HG03439 (cell line): Measurements from ENCODE around the gene INO80C.
A peak's percentile ranks its signal among the peaks of the same experiment; 100 is the strongest.
"Not testable (repeated sequence)": the region's sequence is repeated elsewhere in the genome, so short reads cannot be mapped to it uniquely, and the experiment has no call there.

Experiments
- ATAC-seq: cut with Tn5 transposase; IDR thresholded peaks from one replicate; pipeline ENCODE4 v1.9.1; 2021; ENCODE audit warnings: mild to moderate bottlenecking, moderate library complexity; ENCODE audit not compliant: unreplicated experiment

The INO80C gene

DNA sequence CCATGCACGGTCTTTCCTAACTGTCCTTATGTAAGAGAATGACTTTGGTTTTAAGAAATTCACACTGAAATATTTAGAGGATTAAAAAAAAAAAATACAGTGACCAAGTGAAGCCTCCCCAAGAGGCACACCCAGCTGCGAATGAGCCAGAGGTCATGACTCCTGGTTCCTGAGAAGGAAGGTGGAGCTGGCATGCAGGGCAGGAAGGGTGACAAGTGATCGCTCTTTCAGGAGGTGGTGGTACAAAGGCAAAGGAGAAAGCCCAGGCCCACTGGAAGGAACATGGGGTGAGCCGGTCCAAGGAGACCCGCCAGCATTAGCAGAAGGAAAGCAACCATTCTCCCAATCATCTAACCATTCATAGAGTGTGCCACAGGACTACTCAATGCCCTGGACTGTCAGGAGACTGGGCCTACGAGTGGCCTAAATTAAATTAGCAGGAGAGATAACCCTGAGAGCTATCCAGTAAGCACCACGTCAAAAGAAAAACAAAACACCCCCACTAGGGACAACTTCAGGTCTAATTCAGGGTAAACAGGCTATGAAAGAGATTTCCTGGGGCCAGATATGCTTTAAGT is 7.8 kb downstream of the INO80C start:
- no peak for ATAC-seq

DNA sequence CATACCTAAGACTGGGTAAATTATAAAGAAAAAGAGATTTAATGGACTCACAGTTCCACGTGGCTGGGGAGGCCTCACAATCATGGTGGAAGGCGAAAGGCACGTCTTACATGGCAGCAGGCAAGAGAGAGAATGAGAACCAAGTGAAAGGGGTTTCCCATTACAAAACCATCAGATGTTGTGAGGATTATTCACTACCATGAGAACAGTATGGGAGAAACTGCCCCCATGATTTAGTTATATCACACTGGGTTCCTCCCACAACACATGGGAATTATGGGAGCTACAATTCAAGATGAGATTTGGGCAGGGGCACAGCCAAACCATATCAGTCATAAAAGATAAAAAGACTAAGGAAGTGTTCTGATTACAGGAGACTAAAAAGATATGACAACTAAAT is 8.5 kb downstream of the INO80C start:
- not testable (repeated sequence) for ATAC-seq

DNA sequence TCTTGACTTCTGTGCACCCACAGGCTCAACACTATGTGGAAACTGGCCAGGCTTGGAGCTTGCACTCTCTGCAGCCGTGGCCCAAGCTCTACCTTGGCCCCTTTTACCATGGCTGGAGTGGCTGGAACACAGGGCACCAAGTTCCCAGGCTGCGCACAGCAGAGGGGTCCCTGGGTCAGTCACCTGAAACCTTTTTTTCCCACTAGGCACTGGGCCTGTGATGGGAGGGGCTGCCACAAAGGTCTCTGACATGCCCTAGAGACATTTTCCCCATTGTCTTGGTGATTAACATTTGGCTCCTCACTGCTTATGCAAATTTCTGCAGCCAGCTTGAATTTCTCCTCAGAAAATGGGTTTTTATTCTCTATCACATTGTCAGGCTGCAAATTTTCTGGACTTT is 9.4 kb downstream of the INO80C start:
- not testable (repeated sequence) for ATAC-seq

DNA sequence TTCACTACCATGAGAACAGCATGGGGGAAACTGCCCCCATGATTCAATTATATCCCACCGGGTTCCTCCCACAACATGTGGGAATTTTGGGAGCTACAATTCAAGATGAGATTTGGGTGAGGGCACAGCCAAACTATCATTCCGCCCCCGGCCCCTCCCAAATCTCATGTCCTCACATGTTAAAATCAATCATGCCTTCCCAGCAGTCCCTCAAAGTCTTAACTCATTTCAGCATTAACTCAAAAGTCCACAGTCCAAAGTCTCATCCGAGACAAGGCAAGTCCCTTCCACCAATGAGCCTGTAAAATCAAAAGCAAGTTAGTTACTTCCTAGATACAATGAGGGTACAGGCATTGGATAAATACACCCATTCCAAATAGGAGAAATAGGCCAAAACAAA is 10.2 kb downstream of the INO80C start:
- ATAC-seq: not testable (repeated sequence)

DNA sequence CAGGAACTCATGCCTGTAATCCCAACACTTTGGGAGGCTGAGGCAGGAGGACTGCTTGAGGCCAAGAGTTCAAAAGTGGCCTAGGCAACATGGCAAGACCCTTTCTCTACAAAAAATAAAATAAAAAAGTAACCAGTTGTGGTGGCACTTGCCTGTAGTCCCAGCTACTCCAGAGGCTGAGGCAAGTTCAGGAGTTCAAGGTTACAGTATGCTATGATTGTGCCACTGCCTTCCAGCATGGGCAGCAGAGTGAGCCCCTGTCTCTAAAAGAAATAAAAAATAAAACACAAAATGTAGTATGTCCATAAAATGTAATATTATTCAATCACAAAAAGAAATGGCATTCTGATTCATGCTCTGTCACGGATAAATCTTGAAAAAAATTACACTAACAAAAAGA is 11.9 kb downstream of the INO80C start:
- ATAC-seq: no peak

DNA sequence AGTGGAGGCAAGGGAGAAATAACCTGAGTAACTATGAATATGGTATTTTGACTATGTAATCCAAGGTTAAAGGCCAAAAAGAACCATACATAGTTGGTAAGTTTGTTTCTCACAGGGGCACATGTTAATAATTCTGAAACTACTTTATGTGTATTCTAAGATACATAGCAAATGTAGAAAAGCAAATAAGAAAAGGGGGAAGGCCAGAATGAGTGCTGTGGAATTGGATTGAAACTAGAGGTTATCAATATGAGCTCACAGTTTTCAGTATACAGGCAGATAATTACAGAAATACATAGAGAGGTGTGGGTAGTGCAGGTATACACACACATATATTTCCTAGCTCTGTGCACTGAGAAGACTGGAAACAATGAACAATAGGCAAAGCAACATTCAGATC is 13.7 kb downstream of the INO80C start:
- ATAC-seq: peak; percentile 65

DNA sequence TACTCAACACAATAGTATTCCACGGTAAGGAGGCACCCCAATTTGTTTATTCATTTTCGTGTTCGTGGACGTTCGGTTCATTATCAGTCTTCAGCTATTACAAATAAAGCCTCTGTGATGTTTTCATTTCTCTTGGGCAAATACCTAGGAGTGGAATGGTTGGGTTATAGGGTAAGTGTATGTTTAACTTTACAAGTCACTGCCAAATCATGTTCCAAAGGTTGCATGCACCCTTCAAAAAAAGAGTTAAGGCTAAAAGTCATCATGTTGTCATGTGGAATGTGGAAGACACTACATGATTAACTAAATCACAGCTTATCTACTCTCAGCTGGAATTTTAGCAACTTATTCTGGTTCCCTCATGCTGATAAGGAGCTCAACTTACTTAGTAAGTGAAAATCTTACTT is 15.8 kb downstream of the INO80C start:
- no peak for ATAC-seq

DNA sequence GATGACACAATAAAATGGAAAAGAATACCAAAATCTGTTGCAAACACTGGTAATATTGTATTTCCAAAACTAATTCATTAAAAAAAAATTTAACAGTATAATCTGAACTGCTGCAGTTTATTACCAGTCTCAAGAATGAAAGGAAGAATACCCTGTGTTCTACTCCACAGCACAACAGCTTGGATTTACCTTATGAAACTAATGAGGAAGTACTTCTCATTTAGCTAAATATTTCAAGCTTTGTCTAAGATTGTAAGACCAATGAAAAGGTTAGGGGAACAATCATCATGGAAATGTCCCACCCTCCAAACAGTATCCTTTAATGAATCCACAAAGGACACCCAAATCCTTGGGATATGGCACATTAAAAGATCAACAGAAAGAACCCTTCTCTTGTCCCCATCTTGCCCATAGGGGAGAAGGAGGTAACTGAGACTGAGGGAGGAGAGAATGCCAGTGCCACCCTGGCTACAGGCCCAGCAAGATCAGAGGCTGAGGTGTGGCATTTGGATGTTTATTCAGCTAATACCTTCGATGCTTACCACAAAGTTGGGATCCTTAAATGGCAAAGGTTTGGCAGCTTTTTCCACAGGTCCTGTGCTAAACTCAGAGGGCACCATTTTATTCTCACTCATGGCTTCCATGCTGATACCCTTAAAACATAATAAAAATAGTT is 17.7 kb downstream of the INO80C start:
- no peak for ATAC-seq

DNA sequence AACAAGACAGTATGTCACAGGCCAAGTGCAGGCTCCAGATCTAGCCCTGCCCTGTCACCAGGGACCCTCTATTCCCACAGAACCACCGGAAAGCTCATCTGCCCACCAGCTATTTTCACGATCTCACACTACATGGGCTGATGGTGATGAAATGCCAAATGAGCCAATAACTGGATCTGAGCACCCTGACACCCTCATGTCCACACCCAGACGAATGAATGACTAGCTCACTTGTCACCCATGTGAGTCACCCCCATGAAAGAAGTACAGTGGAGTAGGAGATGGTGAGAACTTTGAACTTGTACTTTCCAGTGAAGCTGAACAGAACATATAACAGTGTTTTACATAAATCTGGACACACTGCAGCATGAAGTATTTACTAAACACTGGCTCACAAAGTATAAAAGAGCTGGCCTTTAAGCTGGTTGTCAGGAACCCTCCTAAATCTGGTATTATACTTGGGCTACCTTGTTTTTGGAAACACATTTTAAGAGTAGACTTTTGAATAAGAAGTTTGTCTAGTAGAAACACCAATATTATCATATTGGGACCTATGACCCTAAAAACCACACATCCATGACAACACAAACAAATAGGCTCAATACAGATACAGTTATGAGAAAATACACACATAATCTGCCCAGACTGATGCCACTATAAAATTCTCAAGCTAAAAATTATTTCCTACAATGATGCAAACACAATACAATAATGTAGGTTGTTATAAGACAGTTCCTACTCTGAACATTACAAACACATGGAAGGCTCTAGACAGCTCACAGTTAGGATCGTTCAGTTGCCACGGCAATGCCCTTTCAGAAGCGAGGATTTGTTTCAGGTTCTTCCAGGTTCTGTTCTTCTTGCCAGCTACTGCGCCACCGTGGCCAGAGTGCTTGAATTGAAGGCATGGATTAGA is 19.0 kb downstream of the INO80C start:
- no peak for ATAC-seq

DNA sequence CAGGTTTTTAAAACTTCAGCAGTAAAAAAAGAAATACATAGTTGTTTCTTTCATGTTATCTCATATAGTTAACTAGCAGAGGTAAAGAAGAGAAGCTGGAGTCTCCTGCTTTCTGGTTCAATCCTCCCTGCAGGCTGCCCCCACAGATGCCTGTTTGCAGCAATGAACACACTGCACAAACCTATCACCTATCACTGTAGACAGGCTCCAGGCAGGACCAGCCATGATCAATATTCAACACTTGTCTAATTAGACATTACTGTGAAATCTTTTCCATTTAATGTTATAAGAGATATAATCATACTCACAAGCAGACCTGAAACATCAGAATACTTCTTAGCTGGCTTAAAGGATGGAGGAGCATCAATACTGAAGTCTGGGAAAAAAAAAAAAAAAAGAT is 19.8 kb downstream of the INO80C start:
- ATAC-seq: no peak

DNA sequence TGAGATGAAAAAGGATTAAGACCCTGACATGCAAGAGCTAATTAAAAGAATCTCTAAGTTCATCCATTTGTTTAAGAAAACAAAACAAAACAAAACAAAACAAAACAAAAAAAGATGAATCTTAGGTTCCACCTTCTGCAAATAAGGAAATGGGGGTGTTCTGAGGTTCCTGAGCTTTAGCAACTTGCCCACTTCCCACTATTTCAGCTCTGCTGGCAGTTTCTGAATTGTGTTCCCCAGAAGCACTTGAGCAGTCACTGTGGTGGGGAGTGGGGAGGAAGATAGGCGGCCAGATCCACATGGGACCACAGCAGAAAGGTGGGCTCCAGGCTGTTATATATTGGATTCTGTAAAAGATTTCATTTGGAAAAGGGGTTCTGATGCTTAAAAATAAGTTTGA is 20.3 kb downstream of the INO80C start:
- ATAC-seq: no peak

DNA sequence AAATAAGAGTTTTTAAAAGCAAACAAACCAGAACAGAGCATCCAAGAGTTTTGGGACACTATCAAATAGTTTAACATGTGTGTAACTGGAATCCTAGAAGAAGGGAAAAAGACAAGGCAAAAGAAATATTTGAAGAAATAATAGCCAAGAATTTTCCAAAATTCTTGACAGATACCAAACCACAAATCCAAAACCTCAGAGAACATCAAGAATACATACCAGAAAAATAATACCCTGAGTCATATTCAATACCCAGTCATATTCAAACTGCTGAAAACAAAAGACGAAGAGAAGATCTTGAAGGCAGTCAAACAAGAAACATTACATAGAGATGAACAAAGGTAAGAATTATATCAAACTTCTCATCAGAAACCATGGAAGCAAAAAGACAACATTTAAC is 22.9 kb downstream of the INO80C start:
- ATAC-seq: no peak

DNA sequence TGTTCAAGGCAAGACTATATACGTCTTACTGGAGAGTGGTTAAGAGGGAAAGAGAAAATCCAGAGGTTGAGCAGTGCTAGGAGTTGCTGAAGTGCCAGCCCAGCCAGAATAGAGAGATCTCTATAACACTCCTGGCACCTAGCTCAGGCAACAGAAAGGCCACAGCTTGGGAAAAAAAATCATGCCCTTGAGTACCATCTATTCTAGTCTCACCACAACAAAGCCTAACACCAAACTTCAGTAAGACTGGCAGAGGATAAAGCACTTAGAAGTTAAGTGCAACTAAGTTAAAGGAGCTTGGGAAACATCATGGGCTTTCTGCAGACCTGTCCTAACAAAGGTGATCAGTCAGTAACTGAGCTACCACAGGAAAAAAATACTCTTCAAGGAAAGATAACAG is 24.2 kb downstream of the INO80C start:
- no peak for ATAC-seq

DNA sequence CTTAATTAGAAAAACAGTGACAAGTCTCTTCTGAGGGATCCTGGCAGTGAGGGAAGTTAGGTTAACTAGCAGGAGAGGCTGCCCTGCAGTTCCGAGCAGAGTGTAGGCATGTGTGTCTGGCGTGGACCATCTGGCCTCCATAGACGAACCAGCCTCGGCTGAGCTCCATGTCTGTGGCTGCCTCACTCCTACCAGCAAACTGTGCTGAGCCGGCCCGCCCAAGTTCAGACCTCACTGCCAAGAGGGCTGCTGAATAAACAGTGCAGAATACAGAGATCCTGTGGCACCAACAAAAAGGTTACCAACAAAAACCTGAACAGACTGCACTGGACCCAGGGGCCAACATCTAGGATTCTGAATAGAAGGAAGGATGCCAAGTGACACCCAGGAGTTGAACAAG is 27.3 kb downstream of the INO80C start:
- ATAC-seq: no peak

DNA sequence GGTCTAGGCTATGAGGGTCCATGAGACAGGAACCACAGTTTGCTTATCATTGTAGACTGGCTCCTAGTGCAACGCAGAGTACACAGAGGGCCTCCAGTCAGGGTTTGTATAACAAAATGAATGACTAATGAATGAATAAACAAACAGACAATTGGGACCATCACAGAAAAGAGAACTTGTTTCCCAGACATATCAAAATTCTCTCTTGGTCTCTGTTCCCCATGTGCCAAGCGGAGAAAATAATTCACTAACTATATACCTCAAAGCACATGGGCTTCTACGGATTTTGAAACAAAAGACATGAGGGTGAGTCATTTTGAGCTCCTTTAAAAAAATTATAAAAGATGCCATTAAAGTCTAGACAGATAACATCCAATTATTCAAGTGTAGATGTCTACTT is 28.0 kb downstream of the INO80C start:
- no peak for ATAC-seq

DNA sequence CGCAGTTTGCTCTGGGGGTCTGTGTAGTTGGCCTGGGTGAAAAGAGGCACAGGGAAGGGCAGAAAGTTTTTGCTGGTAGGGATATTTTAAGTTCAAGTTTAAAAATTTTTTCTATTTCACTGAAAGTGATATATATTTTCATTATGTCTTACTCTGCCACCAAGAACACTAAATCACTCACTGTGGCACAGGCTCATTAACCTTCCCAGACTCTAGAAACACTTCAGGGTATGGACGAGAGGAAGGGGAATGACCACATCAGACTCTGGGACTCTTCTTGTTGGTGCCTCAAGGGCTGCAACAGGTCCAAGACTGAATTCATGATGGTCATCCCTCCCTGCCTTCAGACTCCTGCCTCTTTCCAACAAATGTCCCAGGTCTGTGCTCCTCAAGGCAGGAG is 29.0 kb downstream of the INO80C start:
- ATAC-seq: no peak

DNA sequence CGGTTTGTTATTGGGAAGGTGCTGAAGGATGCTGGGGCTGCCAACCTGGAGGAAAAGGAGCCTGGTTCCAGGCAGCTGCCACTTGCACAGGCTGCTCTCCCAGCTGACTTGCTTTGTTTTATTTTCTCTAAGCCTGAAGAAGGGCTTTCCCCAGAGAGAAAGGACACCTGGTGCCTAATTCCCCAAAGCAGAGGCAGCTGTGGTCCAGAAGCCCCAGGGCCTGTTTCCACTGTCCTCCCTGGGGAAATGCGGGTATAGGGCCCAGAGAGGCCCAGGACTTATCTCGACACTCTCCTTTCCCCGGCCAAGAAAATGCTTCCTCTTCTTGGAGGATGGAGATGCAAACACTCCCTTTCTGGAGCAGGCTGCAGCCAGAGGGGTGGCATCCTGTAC is 30.1 kb downstream of the INO80C start:
- peak; percentile 68 for ATAC-seq

DNA sequence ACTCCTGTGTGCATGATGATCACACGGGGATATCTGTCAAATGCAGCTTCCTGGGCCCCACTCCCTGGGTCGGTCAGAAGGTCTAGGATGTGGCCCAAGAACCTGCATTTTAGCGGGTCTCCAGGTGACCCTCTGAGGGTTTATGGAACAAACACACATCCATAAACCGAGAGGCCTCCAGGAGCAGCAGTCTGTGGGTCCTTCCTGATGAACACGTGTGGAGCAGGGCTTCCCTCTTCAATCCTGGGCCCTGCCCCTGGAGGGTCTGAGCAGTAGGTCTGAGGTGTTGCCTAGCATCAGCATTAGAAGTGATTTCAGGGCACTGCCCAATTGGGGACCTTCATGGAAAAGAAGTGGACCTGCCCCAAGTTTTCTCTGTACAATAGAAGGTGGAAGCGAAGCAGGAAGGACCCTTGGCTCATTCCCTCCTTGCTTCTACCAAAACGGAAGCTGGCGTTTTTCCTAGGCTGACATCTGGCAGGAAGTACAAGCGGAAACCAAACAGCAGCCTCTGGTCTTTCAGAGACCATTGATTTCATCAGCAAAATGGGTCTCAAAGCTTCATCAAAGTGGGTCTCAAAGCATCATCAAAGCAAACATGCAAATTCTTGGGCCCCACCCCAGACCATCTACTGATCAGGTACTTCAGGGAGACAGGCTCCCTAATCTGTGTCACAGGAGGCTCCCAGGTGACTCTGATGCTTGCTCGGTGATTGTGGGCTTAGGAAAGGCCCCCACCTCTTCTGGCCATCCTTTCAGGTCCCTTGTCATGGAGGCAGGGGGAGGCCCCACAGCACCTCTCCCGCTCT is 30.7 kb downstream of the INO80C start:
- no peak for ATAC-seq

DNA sequence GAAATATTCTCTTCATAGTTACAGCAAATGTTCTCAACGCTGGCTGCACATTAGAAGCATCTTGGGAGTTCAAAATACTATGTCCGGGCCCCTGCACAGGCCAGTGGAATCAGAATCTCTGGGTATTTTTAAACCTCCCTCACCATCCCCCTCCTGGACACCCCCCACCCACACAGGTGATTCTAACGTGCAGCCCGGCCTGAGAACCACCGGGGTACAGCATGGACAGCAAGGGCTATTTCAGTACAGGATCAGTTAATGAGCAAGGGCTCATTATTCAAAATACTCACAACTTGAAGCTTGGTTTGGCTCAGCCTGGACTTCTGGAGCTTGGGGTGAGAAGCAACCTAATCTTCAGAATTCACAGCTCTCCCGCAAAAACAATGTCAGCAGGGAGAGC is 31.4 kb downstream of the INO80C start:
- no peak for ATAC-seq

DNA sequence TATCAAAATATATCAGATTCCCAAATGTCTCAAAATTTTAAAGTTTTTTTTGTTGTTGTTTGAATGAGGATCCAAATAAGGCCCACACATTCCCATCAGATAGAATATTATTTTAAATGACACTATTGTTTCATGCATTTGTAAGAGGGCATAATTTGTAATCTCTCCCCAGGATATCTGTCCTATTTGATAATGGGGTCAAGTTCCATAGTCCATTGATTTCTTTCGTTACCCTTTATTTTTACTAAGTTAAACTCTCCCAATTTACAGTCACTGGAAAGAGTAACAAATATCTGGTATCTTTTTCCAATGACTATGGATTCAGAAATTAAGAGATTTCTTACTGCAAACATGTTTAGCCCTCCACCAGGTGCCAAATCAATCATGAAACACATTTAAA is 32.4 kb downstream of the INO80C start:
- ATAC-seq: no peak

DNA sequence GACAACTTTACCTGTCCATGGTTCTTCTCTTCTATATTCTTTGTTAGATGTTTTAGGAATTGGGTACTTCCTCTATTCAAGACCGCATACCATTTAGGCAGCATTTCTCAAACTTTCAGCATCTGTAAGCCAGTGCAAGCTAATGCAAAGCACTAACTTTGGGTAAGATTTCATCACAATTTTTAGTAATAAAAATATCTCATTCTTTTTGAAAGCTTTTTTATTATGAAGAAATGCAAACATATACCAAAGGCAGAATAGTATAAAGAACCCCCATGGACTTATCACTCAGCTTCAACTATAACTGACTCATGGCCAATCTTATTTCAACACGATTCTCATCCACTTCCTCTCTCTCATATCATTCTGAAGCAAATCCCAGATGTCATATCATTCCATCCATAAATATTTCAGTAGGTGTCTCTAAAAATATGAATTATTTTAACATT is 32.9 kb downstream of the INO80C start:
- no peak for ATAC-seq
